Astrocyte (in vitro differentiated cells and primary cell): Measurements from ENCODE around the gene BRINP2. TPM values are rescaled to one million over a fixed set of nuclear protein-coding genes. Genes with fewer than 3 reads are reported as not detected.

Source experiments
- DNase-seq: peaks from one replicate; pipeline ENCODE4 v3.0.0-alpha.2; 2010; ENCODE audit warnings: low read depth
- FAIRE-seq: peaks from 2 replicates; lab custom pipeline; 2011; peaks lifted over from hg19 to GRCh38; lab: Jason Lieb, UNC
- H2AFZ ChIP-seq: 2 replicates; pipeline ENCODE4 v1.6.0; 2012; ENCODE audit warnings: low read depth, low read length, inconsistent platforms
- H3K27ac ChIP-seq: 2 replicates; pipeline ENCODE4 v1.5.1; 2011; ENCODE audit warnings: low read depth, low read length, inconsistent platforms
- H3K27me3 ChIP-seq: 2 replicates; pipeline ENCODE4 v1.6.0; 2011; ENCODE audit warnings: low read length, inconsistent platforms; ENCODE audit not compliant: insufficient read depth
- H3K36me3 ChIP-seq: 2 replicates; pipeline ENCODE4 v1.5.1; 2011; ENCODE audit warnings: low read length, inconsistent platforms; ENCODE audit not compliant: insufficient read depth
- H3K4me1 ChIP-seq: 2 replicates; pipeline ENCODE4 v1.5.1; 2011; ENCODE audit warnings: low read length, inconsistent platforms; ENCODE audit not compliant: insufficient read depth
- H3K4me2 ChIP-seq: 2 replicates; pipeline ENCODE4 v1.6.0; 2012; ENCODE audit warnings: low read length, inconsistent platforms
- H3K4me3 ChIP-seq: 2 replicates; pipeline ENCODE4 v1.5.1; 2011; ENCODE audit warnings: low read depth, mild to moderate bottlenecking, low read length, inconsistent platforms; ENCODE audit not compliant: insufficient read depth
- H3K79me2 ChIP-seq: 2 replicates; pipeline ENCODE4 v1.6.0; 2012; ENCODE audit warnings: mild to moderate bottlenecking, low read length, inconsistent platforms; ENCODE audit not compliant: insufficient read depth
- H3K9ac ChIP-seq: 2 replicates; pipeline ENCODE4 v1.6.0; 2012; ENCODE audit warnings: mild to moderate bottlenecking, low read length, inconsistent platforms
- H3K9me3 ChIP-seq: 2 replicates; pipeline ENCODE4 v1.5.1; 2012; ENCODE audit warnings: low read depth, mild to moderate bottlenecking, low read length, inconsistent platforms; ENCODE audit not compliant: insufficient read depth
- H4K20me1 ChIP-seq: 2 replicates; pipeline ENCODE4 v1.6.0; 2012; ENCODE audit warnings: low read length, inconsistent platforms; ENCODE audit not compliant: insufficient read depth
- H3K27ac Mint-ChIP-seq: one replicate; pipeline ENCODE4 v1.8.0; 2021; ENCODE audit warnings: mild to moderate bottlenecking, mixed read lengths; ENCODE audit not compliant: unreplicated experiment
- H3K27me3 Mint-ChIP-seq: one replicate; pipeline ENCODE4 v1.8.0; 2021; ENCODE audit warnings: low read depth, mixed read lengths; ENCODE audit not compliant: unreplicated experiment
- H3K36me3 Mint-ChIP-seq: one replicate; pipeline ENCODE4 v1.8.0; 2021; ENCODE audit warnings: low read depth, mixed read lengths; ENCODE audit not compliant: unreplicated experiment
- H3K4me1 Mint-ChIP-seq: one replicate; pipeline ENCODE4 v1.8.0; 2021; ENCODE audit warnings: low read depth, mixed read lengths; ENCODE audit not compliant: unreplicated experiment
- H3K4me3 Mint-ChIP-seq: one replicate; pipeline ENCODE4 v1.8.0; 2021; ENCODE audit warnings: mild to moderate bottlenecking, moderate library complexity, mixed read lengths; ENCODE audit not compliant: unreplicated experiment
- H3K9me3 Mint-ChIP-seq: one replicate; pipeline ENCODE4 v1.8.0; 2021; ENCODE audit warnings: mild to moderate bottlenecking, mixed read lengths; ENCODE audit not compliant: unreplicated experiment
- EZH2 ChIP-seq: IDR thresholded peaks from 2 replicates; pipeline ENCODE4 v1.6.1; 2012; ENCODE audit warnings: mild to moderate bottlenecking, low read length, inconsistent platforms; ENCODE audit not compliant: insufficient read depth
- total RNA-seq: library from RNA; stranded (reverse); gene quantifications from 2 replicates; pipeline ENCODE4 v1.2.1, GENCODE V29; 2021
- TF ChIP-seq, protein P1 (sequence below): IDR thresholded peaks from 2 replicates; pipeline ENCODE4 v1.5.1; 2011; ENCODE audit warnings: low read depth, mild to moderate bottlenecking, inconsistent platforms, low read length, moderate library complexity; ENCODE audit not compliant: insufficient read depth

BRINP2 gene
- total RNA-seq, 1 donor from 2014 or later, result not detected

DNA sequence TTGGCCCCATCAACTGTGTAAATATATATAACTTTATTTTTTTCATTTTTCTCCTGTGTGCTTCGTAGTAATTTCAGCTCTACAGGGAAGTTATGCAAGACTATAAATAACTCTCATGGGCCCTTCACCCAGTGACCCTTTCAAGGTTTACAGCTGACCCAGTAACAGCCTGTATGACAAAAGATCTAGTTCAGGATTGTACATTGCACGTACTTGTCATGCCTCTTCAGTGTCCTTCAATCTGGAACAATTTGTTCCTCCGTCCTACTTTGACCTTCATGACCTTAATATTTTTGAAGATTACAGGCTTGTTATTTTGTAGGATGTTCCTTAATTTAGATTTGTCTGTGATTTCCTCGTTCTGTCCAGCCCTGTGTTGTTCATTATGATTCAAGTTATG, 40.5 kb downstream of the BRINP2 start:
- no peaks in the 10 kb centered on the region for H3K79me2 ChIP-seq
- DNase-seq (no peak), FAIRE-seq (no peak)
- no peaks in the 10 kb centered on the region for H3K27me3 ChIP-seq
- H3K4me3 Mint-ChIP-seq, result no peak overlapping the region
- H3K4me1 ChIP-seq, result peaks cover 13% of the 10 kb centered on the region
- H4K20me1 ChIP-seq, result no peaks in the 10 kb centered on the region
- H3K36me3 Mint-ChIP-seq, result no peaks in the 10 kb centered on the region
- H3K9me3 ChIP-seq, result no peaks in the 10 kb centered on the region
- peaks cover 3% of the 10 kb centered on the region for H3K27me3 Mint-ChIP-seq
- no peak overlapping the region for H3K4me3 ChIP-seq
- H3K9me3 Mint-ChIP-seq, result no peaks in the 10 kb centered on the region
- no peak overlapping the region for H3K27ac ChIP-seq
- TF ChIP-seq, protein P1, sequence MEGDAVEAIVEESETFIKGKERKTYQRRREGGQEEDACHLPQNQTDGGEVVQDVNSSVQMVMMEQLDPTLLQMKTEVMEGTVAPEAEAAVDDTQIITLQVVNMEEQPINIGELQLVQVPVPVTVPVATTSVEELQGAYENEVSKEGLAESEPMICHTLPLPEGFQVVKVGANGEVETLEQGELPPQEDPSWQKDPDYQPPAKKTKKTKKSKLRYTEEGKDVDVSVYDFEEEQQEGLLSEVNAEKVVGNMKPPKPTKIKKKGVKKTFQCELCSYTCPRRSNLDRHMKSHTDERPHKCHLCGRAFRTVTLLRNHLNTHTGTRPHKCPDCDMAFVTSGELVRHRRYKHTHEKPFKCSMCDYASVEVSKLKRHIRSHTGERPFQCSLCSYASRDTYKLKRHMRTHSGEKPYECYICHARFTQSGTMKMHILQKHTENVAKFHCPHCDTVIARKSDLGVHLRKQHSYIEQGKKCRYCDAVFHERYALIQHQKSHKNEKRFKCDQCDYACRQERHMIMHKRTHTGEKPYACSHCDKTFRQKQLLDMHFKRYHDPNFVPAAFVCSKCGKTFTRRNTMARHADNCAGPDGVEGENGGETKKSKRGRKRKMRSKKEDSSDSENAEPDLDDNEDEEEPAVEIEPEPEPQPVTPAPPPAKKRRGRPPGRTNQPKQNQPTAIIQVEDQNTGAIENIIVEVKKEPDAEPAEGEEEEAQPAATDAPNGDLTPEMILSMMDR, result no peak
- no peak for TF ChIP-seq EZH2
- H3K27ac Mint-ChIP-seq, result no peak overlapping the region
- no peak overlapping the region for H3K9ac ChIP-seq
- no peak overlapping the region for H3K4me2 ChIP-seq
- no peaks in the 10 kb centered on the region for H3K36me3 ChIP-seq
- H2AFZ ChIP-seq, result no peak overlapping the region
- H3K4me1 Mint-ChIP-seq, result peaks cover 11% of the 10 kb centered on the region

DNA sequence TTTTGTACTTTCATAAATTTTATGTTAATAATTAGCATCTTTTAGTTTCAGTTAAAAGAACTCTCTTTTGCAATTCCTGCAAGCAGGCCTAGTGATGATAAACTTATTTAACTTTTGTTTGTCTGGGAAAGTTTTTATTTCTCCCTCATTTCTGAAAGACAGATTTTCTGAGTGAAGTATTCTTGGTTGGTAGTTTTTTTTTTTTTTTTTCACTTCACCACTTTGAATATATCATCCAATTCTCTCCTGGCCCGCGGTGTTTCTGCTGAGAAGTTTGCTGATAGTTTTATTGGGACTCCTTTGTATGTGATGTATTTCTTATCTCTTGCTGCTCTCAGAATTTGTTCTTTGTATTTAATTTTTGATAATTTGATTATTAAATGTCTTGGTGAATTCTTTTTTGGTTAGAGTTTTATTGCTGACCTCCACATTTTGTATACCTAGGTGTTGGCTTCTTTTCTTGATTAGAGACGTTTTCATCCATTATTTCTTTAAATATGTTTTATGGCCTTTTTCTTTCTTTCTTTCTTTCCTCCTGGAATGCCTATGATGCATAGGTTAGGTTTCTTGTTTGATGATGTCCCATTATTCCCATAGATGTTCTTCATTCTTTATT, 45.9 kb downstream of the BRINP2 start:
- Histone ChIP-seq H3K4me3 (no peak overlapping the region), H3K79me2 (no peaks in the 10 kb centered on the region), H3K27ac (no peak overlapping the region), H3K36me3 (no peaks in the 10 kb centered on the region), H3K4me2 (no peak overlapping the region), H3K27me3 (no peaks in the 10 kb centered on the region), H4K20me1 (no peaks in the 10 kb centered on the region), H3K9me3 (no peaks in the 10 kb centered on the region), H3K9ac (no peak overlapping the region), H3K4me1 (no peaks in the 10 kb centered on the region), H2AFZ (no peak overlapping the region)
- Mint-ChIP-seq H3K27me3 (no peaks in the 10 kb centered on the region), H3K9me3 (peaks cover 18% of the 10 kb centered on the region), H3K4me3 (no peak overlapping the region), H3K27ac (no peak overlapping the region), H3K4me1 (no peaks in the 10 kb centered on the region), H3K36me3 (no peaks in the 10 kb centered on the region)
- FAIRE-seq (no peak), DNase-seq (no peak)
- no peak for TF ChIP-seq EZH2
- TF ChIP-seq, protein P1, result no peak
